NCI-H1105 (cell line): Measurements from ENCODE around the gene FAM20C.
"Not testable (repeated sequence)": the region's sequence is repeated elsewhere in the genome, so short reads cannot be mapped to it uniquely, and the experiment has no call there.

ENCODE experiments used
- DNase-seq: peaks from one replicate; lab custom pipeline; 2025; lab: John Stamatoyannopoulos, UW

The FAM20C gene

DNA sequence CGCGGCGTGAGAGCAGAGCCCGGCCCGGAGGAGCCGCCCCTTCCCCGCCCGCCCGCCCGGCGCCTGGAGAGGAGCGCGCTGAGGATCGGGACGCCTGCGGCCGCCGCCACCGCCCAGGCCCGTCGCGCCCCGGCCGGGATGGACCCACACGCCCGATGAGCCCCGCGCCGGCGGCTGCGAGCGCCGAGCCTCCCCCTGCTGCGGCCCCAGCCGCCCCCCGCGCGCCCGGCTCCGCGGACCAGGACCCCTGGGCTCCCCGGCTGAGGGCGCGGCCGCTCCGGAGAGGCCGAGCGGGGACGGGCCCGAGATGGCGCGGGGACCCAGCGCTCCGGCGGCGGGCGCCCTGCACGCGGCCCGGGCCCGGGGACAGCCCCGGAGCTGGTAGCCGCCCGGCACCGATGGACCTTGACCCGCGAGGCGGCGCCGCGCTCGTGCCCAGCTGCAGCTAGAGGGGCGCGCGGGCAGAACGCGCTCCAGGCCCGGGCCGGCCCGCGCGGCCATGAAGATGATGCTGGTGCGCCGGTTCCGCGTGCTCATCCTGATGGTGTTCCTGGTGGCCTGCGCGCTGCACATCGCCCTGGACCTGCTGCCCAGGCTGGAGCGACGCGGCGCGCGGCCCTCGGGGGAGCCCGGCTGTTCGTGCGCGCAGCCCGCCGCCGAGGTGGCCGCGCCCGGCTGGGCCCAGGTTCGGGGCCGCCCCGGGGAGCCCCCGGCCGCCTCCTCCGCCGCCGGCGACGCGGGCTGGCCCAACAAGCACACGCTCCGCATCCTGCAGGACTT lies 520 bp downstream of the FAM20C start:
- DNase-seq = no peak

GRCh38 chr7:193481-194251 lies 1.3 kb downstream of the FAM20C start:
- no peak for DNase-seq

- no peak for DNase-seq
These were observed 2.1 kb downstream of the FAM20C start for GRCh38 chr7:194252-195009.

DNA sequence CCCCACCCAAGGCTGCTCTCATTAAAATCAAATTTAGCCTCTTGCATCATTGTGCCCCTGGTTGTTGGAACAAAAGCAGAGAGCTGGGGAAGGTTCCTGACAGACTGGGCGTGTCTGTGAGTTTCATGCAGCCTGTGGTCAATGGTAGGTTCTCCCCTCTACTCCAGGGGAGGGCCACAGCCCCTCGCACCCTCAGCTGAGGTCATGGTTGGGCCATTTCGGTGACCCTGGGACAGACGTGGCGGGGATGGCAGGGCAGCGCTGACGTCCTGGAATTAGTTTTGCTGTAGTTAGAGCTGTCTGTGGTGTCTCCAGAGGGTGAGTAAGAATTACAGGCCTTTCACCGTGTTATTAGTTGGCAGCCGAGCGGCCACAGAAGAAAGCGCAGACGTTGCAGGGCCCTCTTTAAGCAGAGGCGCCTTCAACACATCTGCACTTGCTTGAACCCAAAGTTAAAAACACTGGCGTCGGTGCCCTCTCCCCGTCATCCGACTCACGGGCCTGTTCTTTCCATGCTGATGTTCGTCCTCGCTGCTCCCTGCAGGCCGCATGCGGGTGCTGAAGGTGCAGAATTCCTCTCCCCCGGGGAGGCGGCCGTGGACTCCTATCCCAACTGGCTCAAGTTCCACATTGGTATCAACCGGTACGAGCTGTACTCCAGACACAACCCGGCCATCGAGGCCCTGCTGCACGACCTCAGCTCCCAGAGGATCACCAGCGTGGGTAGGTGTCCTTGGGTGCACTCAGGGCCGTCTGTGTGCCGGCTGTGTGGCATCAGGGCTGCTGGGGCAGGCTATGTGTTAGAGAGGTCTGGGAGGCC lies 2.8 kb downstream of the FAM20C start:
- no peak for DNase-seq

DNA sequence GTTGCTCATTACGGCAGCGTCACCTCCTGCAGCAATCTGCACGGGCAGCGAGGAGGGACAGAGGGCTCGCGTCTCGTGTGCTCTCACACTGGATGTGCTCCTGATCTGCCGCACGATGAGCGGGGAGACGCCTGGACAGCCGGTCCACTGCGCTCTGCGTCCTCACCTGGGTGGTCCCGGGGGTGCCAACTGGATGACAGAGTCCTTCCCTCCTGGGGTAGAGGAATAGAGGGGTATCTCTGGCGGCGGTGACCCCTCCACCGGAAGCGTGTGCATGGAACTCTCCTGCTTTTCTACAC lies 3.4 kb downstream of the FAM20C start:
- no peak for DNase-seq

GRCh38 chr7:196283-196682 lies 3.9 kb downstream of the FAM20C start:
- DNase-seq = no peak

- DNase-seq = no peak
These were observed 4.5 kb downstream of the FAM20C start for GRCh38 chr7:196778-197321.

DNA sequence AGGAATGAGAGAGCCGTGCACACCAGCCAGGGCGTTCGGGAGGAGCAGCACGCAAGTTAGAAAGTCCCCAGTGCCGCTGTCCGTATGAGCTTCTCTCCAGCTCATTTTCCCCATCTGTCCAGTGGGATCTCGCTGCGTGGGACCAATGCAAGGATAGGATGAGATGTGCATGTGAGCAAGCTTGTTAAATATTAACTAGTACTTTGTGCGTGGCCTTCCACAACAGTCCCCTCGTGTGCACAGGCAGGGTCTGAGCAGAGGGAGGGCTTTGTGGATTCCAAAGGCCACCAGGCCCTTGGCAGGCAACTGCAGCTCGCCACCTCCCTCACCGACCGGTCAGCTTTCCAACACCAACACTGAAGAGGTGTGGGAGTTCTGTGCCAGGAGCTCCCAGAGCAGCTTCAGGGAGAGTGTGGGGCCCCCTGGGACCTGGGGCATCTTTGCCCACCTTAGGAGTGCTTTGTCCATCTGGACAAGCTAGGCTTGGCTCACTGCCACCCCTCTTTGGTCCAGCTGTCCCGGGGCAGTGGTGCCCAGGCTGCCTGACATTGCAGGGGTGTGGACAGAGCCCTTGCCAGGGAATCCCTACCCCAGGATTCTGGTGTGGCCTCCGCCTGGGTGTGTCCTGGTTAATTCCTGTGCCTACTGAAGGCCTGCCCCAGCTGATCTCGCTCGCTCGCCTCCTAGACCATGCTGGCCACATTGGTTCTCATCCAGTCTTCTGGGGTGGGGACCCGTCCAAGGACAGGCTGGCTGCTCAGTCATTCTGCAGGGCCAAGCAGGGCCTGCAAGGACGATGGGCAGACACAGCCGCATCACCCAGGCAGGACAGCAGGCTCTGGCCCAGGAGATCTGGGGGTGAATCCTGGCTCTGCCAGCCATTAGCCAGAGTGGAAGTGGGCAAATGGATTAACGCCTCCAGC lies 5.3 kb downstream of the FAM20C start:
- DNase-seq = no peak

- no peak for DNase-seq
These were observed 7.3 kb downstream of the FAM20C start for GRCh38 chr7:199483-200249.

- DNase-seq = no peak
These were observed 7.9 kb downstream of the FAM20C start for GRCh38 chr7:200290-200689.

DNA sequence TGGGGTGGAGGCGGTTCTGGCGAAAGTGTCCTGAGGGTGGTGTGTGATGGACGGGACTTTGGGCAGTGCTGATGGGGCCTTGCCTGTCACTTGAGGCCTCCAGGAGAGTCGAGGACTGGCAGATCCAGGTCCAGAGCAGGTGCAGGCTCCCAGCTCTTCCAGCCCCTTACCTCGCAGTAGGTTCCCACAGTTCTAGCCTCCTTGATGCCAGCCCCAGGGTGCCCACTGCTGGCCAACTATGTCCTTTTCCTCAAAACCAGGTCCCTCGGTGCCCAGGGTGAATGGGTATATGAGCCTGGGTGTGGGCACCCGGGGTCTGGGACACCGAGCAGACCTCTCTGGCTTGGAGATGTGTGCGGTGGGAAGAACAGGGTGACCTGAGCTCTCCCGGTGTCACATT lies 8.3 kb downstream of the FAM20C start:
- DNase-seq = no peak

- DNase-seq = no peak
These were observed 12.0 kb downstream of the FAM20C start for GRCh38 chr7:204326-204725.

GRCh38 chr7:205115-206010 lies 13.0 kb downstream of the FAM20C start:
- DNase-seq = no peak

GRCh38 chr7:206351-206750 lies 14.0 kb downstream of the FAM20C start:
- DNase-seq = not testable (repeated sequence)

DNA sequence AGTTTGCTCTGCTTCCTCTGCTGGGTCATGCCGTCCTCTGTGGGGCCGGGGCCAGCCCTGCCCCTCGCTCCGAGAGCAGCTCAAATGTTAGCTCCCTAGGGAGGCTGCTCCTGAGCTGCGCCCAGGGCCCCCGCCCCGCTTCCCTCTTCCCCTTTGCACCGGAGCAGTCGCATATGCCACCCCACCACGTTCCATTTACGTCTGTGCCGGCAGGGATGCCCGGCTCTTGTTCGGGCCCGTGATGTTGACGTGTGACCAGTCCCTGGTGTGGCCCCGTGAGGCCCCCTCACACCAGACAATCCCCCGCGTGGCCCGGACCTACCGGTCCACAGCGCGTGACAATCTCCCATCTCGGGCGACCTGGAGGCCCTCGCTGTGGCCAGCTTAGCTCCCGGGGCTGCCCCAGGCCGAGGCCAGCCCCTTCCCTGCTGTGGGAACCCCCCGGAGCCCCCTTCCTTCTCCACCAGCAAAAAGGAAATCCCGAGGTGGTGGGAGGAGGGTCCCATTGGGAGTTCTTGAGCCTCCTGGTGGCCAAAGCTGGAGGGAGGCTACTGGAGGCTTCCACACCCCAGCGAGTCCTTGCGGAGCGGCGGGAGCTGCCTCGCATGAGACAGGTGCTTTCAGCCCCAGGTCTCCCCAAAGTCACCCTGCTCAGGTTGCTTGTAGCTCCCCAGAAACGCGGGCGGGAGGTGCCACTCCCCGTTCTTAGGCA lies 15.2 kb downstream of the FAM20C start:
- DNase-seq = no peak

- DNase-seq = no peak
These were observed 15.8 kb downstream of the FAM20C start for GRCh38 chr7:208130-208673.

GRCh38 chr7:208816-209215 lies 16.4 kb downstream of the FAM20C start:
- no peak for DNase-seq

- no peak for DNase-seq
These were observed 17.0 kb downstream of the FAM20C start for GRCh38 chr7:209416-209815.
